KMS-11 (cell line): Measurements from ENCODE around the gene ATOH7.
A peak's percentile ranks its signal among the peaks of the same experiment; 100 is the strongest.

Experiments used
- H2AFZ ChIP-seq: fragments of 200-600 bp; sonication (generic); 2 replicates; pipeline ENCODE4 v1.6.1; 2016; ENCODE audit warnings: antibody characterized with exemption, mixed run types, low read depth
- H3K27ac ChIP-seq: fragments of 200-600 bp; sonication (generic); 2 replicates; pipeline ENCODE4 v1.6.1; 2016; ENCODE audit warnings: mild to moderate bottlenecking, mixed run types
- H3K27me3 ChIP-seq: fragments of 200-600 bp; sonication (generic); 2 replicates; pipeline ENCODE4 v1.6.1; 2017; ENCODE audit warnings: mild to moderate bottlenecking, low read depth, mixed run types, moderate library complexity; ENCODE audit not compliant: insufficient read depth
- H3K36me3 ChIP-seq: fragments of 200-600 bp; sonication (generic); 2 replicates; pipeline ENCODE4 v1.6.1; 2017; ENCODE audit warnings: mild to moderate bottlenecking, mixed run types; ENCODE audit not compliant: insufficient read depth
- H3K4me1 ChIP-seq: fragments of 200-600 bp; sonication (generic); 2 replicates; pipeline ENCODE4 v1.6.1; 2016; ENCODE audit warnings: mild to moderate bottlenecking, low read depth, mixed run types; ENCODE audit not compliant: poor library complexity, severe bottlenecking
- H3K4me2 ChIP-seq: fragments of 200-600 bp; sonication (generic); 2 replicates; pipeline ENCODE4 v1.7.0; 2016; ENCODE audit warnings: mild to moderate bottlenecking, mixed run types
- H3K4me3 ChIP-seq: fragments of 200-600 bp; sonication (generic); IDR thresholded peaks from 2 replicates; pipeline ENCODE4 v1.6.1; 2017; ENCODE audit warnings: low read depth, low read length, mixed read lengths; ENCODE audit not compliant: insufficient read depth
- H3K79me2 ChIP-seq: fragments of 200-600 bp; sonication (generic); 2 replicates; pipeline ENCODE4 v1.6.1; 2016; ENCODE audit warnings: low read depth, mixed run types; ENCODE audit not compliant: insufficient read depth
- H3K9ac ChIP-seq: fragments of 200-600 bp; sonication (generic); 2 replicates; pipeline ENCODE4 v1.6.1; 2016; ENCODE audit warnings: mild to moderate bottlenecking, mixed run types
- H4K20me1 ChIP-seq: fragments of 200-600 bp; sonication (generic); 2 replicates; pipeline ENCODE4 v1.6.1; 2016; ENCODE audit warnings: mild to moderate bottlenecking, mixed run types; ENCODE audit not compliant: insufficient read depth
- TF ChIP-seq, protein P1 (sequence below): fragments of 200-600 bp; sonication (generic); conservative IDR thresholded peaks from 2 replicates; pipeline ENCODE4 v1.6.1; 2017; ENCODE audit warnings: low read depth, mild to moderate bottlenecking, antibody characterized with exemption, low read length, moderate library complexity, mixed read lengths

ATOH7 gene

GRCh38 chr10:68235111-68235510 lies 3.2 kb upstream of the ATOH7 start:
- no peak overlapping the region for H3K4me2 ChIP-seq
- H3K9ac ChIP-seq = no peak overlapping the region
- no peak overlapping the region for H3K4me3 ChIP-seq
- no peak overlapping the region for H2AFZ ChIP-seq
- no peaks in the 10 kb centered on the region for H3K79me2 ChIP-seq
- H4K20me1 ChIP-seq = no peaks in the 10 kb centered on the region
- H3K27ac ChIP-seq = no peak overlapping the region
- no peaks in the 10 kb centered on the region for H3K27me3 ChIP-seq
- no peaks in the 10 kb centered on the region for H3K36me3 ChIP-seq
- H3K4me1 ChIP-seq = peaks cover 25% of the 10 kb centered on the region
- TF ChIP-seq, protein P1, sequence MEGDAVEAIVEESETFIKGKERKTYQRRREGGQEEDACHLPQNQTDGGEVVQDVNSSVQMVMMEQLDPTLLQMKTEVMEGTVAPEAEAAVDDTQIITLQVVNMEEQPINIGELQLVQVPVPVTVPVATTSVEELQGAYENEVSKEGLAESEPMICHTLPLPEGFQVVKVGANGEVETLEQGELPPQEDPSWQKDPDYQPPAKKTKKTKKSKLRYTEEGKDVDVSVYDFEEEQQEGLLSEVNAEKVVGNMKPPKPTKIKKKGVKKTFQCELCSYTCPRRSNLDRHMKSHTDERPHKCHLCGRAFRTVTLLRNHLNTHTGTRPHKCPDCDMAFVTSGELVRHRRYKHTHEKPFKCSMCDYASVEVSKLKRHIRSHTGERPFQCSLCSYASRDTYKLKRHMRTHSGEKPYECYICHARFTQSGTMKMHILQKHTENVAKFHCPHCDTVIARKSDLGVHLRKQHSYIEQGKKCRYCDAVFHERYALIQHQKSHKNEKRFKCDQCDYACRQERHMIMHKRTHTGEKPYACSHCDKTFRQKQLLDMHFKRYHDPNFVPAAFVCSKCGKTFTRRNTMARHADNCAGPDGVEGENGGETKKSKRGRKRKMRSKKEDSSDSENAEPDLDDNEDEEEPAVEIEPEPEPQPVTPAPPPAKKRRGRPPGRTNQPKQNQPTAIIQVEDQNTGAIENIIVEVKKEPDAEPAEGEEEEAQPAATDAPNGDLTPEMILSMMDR = no peak

- no peaks in the 10 kb centered on the region for H4K20me1 ChIP-seq
- no peaks in the 10 kb centered on the region for H3K79me2 ChIP-seq
Observed at GRCh38 chr10:68233046-68233445, 1.1 kb upstream of the ATOH7 start.

DNA sequence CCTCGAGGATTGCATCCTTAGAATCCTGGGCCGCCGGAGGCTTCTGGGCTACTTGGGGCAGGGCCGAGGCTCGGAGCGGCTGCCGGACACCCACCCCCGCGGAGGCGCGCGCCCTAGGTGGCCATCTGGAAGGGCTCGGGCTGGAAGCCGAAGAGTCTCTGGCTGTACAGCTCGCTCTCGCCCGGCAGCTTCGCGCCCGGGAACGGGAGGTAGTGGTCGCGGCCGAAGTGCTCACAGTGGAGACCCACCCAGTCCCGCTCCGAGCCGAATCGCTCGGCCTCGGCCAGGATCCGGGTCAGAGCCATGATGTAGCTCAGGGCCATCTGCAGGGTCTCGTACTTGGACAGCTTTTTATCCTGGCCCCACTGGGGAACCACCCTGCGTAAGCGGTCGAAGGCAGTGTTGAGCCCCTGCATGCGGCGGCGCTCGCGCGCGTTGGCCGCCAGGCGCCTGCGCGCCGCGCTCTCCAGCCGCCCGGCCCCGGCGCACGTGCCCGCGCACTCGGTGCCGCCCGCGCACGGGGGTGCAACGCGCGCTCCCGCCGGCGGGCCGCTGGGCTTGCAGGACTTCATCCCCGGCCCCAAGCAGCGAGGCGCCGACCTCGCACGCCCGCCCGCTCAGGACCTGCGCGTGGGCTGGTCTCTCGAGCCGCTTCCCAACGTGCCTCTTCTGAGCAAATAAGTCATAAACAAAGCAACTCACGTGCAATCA lies 652 bp downstream of the ATOH7 start:
- peak overlapping the region; percentile 41; the same call in 1 of the 2 replicates for H3K27ac ChIP-seq
- no peaks in the 10 kb centered on the region for H3K27me3 ChIP-seq
- TF ChIP-seq, protein P1 = no peak
- H3K36me3 ChIP-seq = no peaks in the 10 kb centered on the region
- no peak overlapping the region for H3K4me3 ChIP-seq
- no peaks in the 10 kb centered on the region for H4K20me1 ChIP-seq
- peak overlapping the region; percentile 79 for H3K9ac ChIP-seq
- peak overlapping the region; percentile 70 for H3K4me2 ChIP-seq
- peak overlapping the region; percentile 90 for H2AFZ ChIP-seq
- H3K4me1 ChIP-seq = peaks cover 10% of the 10 kb centered on the region
- H3K79me2 ChIP-seq = no peaks in the 10 kb centered on the region

More at GRCh38 chr10:68233046-68233445, 1.1 kb upstream of the ATOH7 start:
- H3K27me3 ChIP-seq = no peaks in the 10 kb centered on the region
- H3K4me1 ChIP-seq = peaks cover 10% of the 10 kb centered on the region
- no peak overlapping the region for H2AFZ ChIP-seq
- no peak overlapping the region for H3K4me3 ChIP-seq
- H3K36me3 ChIP-seq = no peaks in the 10 kb centered on the region
- no peak overlapping the region for H3K27ac ChIP-seq
- TF ChIP-seq, protein P1 = no peak
- H3K9ac ChIP-seq = no peak overlapping the region
- no peak overlapping the region for H3K4me2 ChIP-seq

GRCh38 chr10:68230268-68230667 lies 1.6 kb downstream of the ATOH7 start:
- H3K4me1 ChIP-seq = peaks cover 10% of the 10 kb centered on the region
- no peaks in the 10 kb centered on the region for H4K20me1 ChIP-seq
- peak overlapping the region; percentile 90; the same call in 1 of the 2 replicates for H2AFZ ChIP-seq
- H3K79me2 ChIP-seq = no peaks in the 10 kb centered on the region
- no peak overlapping the region for H3K4me2 ChIP-seq
- no peaks in the 10 kb centered on the region for H3K27me3 ChIP-seq
- no peak overlapping the region for H3K4me3 ChIP-seq
- H3K9ac ChIP-seq = no peak overlapping the region
- TF ChIP-seq, protein P1 = no peak
- no peaks in the 10 kb centered on the region for H3K36me3 ChIP-seq
- no peak overlapping the region for H3K27ac ChIP-seq
